NCI-H146 (cell line): ENCODE results near the gene TMEM114.

Source experiments
- DNase-seq: peaks from one replicate; lab custom pipeline; 2025; lab: John Stamatoyannopoulos, UW

The TMEM114 gene

DNA sequence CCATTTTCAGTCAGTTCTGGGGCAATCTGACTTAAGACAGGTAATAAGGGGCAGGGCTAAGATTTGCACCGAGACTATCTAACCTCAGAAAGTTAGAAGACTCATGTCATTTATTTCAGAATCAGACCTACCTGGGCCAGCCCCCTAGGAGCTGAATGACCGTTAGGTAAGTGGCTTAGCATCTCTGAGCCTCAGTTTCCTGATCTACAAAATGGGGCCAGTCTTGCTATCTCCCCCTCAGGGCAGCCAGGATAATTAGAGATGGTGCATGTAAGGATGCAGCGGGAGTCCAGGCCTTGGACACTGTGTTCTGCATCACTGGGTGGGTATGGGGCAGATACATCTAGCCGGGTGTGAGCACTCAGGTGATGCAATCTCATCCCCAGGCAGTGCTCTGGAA is 20.8 kb upstream of the TMEM114 start:
- no peak for DNase-seq

- DNase-seq, result no peak
Measured at GRCh38 chr16:8607214-8607613, 16.9 kb upstream of the TMEM114 start.

DNA sequence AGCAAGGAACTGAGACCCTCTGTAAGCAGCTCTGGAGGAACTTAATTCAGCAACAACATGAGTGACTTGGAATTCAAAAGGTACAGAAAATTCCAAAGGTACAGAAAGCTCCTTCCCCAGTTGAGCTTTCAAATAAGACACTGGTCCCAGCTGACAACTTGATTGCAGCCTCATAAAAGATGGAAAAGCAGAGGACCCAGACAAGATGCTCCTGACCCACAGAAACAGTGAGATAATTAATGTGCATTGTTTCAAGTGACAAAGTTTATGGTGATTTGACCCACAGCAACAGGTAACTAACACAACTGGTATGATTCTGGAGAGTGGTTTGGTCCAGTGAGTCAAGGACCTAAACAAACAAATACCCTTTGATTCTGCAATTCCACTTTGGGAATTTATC is 15.2 kb upstream of the TMEM114 start:
- no peak for DNase-seq

DNA sequence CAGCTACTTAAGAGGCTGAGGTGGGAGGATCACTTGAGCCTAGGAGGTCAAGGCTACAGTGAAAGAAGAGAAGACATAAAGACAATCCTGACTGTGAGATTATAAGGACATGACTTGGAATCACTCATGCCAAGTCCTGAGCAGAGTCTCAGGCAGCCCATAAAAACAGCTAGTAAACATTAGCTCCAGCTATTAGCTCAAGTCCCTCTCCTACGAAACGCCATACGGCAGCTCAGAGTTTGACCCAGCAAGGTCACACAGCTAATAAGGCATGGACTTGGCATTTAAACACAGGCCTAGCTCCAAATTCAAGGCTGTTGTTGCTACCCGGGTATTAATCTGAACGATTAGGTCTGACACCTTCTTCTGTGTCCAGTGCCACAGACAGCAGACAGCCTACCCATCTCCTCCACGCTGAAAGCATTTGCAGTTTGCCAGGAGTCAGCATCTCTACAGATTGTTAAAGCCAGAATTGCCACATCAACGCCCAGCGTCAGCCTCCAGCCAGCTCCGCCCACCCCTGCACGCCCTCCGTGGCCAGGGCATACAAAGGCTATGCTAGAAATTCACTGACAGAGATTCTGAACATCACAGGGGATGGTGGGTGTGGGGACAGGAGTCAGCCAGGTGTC is 9.9 kb upstream of the TMEM114 start:
- no peak for DNase-seq

GRCh38 chr16:8596581-8596980 is 6.3 kb upstream of the TMEM114 start:
- no peak for DNase-seq

DNA sequence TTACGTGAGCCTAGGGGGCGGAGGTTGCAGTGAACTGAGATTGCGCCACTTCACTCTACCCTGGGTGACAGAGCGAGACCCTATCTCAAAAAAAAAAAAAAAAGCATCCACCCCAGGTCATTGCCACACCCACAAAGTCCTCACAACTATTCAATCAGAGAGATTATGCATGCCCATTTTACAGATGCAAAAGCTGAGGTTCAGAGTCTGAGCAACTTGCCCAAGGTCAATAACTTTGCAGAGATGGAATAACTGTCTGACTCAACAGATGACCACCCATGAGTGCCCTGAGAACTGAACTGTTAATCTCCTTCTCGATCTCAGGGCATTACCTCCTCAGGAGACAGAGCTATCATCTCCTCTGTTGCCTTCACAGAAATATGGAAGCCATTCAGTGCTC is 5.5 kb upstream of the TMEM114 start:
- DNase-seq, result no peak

- no peak for DNase-seq
Measured at GRCh38 chr16:8594149-8594666, 3.9 kb upstream of the TMEM114 start.

DNA sequence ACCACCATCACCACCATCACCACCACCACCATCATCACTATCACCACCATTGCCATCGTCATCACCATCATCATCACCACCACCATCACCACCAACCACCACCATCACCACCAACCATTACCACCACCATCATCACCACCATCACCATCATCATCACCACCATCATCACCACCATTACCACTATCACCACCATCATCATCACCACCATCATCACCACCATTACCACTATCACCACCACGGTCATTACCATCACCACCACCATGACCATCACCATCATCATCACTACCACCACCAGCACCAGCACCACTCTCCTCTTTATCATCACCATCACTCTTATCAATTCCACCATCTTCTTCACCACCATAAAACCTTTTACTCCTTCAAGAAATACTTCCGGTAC is 1.1 kb upstream of the TMEM114 start:
- no peak for DNase-seq

GRCh38 chr16:8590811-8591210 is 500 bp upstream of the TMEM114 start:
- DNase-seq, result no peak

DNA sequence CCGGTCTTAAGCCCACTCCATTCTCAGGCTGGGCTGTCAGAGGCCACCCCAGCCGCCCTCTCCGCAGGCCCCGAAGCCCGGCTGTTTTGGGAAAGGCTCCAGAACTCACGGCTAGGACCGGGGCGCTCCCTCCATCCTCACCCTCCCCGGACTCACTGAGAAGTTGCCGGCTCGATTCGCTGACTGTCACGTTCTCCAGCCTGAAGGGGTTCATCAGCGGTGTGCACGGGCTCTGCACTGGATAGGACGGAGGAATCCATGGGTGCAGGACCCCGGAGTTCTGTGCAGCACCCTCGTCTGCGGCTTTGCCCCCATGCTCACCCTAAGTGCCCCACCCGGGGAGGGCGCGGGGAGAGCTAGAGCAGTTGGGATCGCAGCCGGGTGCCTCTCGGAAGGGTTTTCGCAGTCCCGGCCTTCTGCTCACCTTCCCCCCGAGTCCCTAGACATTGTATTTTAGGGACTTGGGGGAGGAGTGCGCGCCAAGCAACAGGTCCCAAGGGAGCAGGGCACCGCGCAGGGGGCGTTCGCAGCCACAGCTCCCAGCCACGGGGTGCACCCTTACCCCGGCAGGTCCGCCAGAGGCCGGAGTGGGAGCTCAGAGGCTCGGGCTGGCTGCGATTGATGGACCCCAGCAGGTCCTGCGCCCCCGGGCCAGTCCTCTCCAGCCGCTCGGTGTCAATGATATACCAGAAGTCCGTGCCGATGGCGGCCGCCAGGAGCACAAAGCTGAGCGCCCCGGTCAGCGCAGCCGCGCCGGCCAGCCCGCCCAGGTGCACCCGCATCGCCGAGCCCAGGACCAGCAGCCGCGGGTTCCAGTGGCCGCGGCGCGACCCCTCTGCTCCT is 1.0 kb downstream of the TMEM114 start:
- DNase-seq, result peak; percentile 16

GRCh38 chr16:8588682-8589056 is 1.6 kb downstream of the TMEM114 start:
- no peak for DNase-seq

DNA sequence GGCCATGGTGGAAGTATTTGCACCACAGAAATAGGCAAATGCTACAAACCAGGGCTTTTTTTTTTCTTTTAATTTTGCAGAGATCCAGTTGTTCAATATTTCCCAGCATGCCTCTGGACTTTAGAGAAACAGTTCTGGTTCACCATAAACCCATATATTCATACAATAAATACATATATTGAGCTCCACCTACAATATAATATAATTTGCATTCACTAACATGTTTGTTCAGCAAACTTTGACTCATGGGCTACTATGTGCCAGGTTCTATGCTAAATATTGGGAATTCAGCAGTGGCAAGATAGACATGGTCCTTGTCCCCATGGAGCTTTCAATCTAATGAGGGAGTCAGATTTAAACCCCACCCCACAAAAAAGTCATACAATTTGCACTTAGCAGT is 3.2 kb downstream of the TMEM114 start:
- no peak for DNase-seq

- DNase-seq, result no peak
Measured at GRCh38 chr16:8585857-8586256, 4.5 kb downstream of the TMEM114 start.

DNA sequence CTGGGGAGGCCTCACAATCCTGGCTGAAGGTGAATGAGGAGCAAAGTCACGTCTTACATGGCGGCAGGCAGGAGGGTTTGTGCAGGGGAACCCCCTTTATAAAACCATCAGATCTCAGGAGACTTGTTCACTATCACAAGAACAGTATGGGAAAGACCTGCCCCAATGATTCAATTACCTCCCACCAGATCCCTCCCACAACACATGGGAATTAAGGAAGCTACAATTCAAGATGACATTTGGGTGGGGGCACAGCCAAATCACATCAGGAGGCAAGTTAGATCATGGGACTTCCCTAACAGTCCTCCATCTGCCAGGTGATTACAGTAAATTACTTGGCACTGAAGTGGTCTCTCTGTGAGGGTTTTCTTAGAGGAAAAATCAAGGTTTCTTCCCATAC is 5.3 kb downstream of the TMEM114 start:
- DNase-seq, result no peak

GRCh38 chr16:8583732-8584131 is 6.6 kb downstream of the TMEM114 start:
- no peak for DNase-seq

DNA sequence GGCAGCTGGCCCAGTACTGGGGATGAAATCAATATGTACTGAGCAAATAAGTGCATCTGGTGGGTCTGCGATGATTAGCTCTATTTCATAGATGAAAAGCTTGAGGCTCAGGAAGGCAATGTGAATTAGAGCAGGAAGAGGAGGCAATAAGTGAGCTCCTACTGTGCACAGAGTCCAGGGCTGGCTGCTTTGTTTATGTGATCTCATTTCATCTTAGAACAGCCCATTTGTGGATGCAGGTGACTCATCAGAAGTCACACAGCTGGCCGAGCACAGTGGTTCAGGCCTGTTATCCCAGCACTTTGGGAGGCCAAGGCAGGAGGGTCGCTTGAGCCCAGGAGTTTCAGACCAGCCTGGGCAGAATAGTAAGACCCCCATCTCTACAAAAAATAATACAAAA is 7.1 kb downstream of the TMEM114 start:
- peak; percentile 25 for DNase-seq

DNA sequence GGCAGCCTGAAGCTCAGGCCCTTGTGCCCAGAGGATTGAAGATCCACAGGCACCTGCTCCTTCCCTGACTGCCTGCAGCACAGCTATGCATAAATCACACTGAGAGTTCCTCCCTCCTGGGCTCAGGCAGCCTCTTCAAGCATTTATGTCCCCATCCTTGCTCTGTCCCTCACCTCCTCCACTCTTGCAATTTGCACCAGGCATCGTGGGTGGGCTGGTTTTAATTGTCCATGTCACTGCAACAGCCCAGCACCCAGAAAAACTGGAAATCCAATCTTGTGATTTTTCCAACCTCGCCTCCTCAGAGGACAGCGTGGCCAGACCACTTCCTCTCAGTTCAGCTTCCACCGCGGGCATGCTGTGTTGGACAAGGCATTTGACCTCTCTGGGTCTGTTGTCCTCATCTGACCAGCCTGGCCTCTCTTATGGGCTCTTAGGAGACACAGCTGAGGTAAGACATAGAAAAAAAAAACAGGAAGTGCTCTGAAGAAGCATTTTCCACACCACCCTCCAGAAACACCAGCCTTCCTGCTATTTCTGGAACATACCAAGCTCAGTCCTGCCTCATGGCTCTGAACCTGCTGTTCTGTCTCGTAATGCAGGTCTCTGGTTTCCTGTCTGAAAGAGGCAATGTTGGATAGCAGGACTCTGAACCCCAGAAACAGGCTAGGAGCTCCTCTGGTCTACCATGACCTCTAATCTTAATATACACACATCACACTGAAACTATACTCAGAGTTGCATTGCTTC is 8.3 kb downstream of the TMEM114 start:
- DNase-seq, result no peak

DNA sequence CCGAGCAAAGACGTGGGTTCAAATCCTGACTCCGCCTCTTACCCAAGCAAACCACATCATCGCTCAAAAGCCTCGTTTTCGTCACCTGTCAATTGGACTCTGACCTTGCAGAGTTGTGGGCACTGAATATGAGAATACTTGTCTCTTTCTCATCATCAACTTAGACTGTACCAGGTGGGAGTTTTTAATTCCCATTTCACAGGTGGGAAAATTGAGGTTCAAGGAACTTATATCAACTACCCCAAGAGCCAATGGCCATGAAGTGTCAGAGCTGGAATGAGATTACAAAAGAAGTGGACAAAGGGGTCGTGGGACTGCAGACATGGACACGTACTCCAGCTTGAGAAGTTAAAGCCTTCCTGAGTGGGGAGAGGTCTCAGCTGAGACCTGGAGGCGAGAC is 10.8 kb downstream of the TMEM114 start:
- DNase-seq, result no peak

DNA sequence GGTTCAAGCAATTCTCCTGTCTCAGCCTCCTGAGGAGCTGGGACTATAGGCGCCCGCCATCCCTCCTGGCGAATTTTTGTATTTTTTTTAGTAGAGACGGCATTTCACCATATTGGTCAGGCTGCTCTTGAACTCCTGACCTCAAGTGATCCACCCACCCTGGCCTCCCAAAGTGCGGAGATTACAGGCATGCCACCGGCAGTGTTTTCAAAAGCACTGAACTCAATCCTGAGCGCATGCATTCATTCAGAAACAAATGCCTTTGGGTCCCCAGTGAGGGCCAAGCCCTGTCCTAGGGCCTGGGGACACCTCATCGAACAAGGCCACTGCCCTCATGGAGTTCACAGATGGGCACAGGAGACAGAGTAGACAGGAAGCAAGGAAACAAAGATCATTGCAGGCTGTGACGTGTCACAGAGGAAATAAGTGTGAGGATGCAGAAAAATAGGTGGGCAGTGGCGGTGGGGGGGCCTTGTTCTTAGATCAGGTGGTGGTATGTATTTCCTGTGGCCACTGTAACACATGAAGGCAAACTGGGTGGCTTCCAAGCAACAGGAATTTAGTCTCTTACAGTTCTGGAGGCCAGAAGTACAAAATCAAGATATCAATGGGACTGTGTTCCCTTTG is 12.5 kb downstream of the TMEM114 start:
- no peak for DNase-seq

- no peak for DNase-seq
Measured at GRCh38 chr16:8576141-8577004, 13.9 kb downstream of the TMEM114 start.

GRCh38 chr16:8575399-8575798 is 14.9 kb downstream of the TMEM114 start:
- DNase-seq, result no peak
